Panc1 (cell line): ENCODE data around the gene SMCHD1. TPM values are rescaled to one million over a fixed set of nuclear protein-coding genes. Genes with fewer than 3 reads are reported as not detected.

Experiments used
- ATAC-seq: fragments of 200-7000 bp; cut with Tn5 transposase; 2 replicates; pipeline ENCODE4 v1.9.1; 2020; ENCODE audit warnings: mild to moderate bottlenecking, moderate library complexity
- BruUV-seq: library from RNA; stranded (reverse); fragments of 400-500 nt; replicated peaks from 2 replicates; lab custom pipeline; 2021; lab: Mats Ljungman, UMichigan
- CTCF ChIA-PET: fragments of 300-600 bp; sonication (Branson Sonifier 250); formaldehyde crosslinking; loops from one replicate; lab custom pipeline; 2022; ENCODE audit warnings: antibody characterized with exemption; lab: Charles Lee
- POLR2A ChIA-PET: fragments of 300-600 bp; sonication (Branson Sonifier 250); formaldehyde crosslinking; loops from one replicate; lab custom pipeline; 2022; ENCODE audit warnings: antibody characterized with exemption; lab: Charles Lee
- DNase-seq: peaks from one replicate; pipeline ENCODE4 v3.0.0-alpha.2; 2010; ENCODE audit warnings: low read depth, low spot score
- H3K27ac ChIP-seq: 2 replicates; pipeline ENCODE4 v1.5.1; 2011; ENCODE audit warnings: mild to moderate bottlenecking, low read length, inconsistent platforms
- H3K27me3 ChIP-seq: fragments of 200-500 bp; sonication (Bioruptor generic); 2 replicates; pipeline ENCODE4 v1.6.0; 2014; ENCODE audit warnings: low read length, inconsistent platforms; ENCODE audit not compliant: control insufficient read depth, insufficient read depth
- H3K36me3 ChIP-seq: fragments of 200-500 bp; sonication (Bioruptor generic); 2 replicates; pipeline ENCODE4 v1.5.1; 2014; ENCODE audit warnings: inconsistent platforms, mild to moderate bottlenecking, low read length, moderate library complexity; ENCODE audit not compliant: control insufficient read depth, insufficient read depth
- H3K4me1 ChIP-seq: 2 replicates; pipeline ENCODE4 v1.5.1; 2011; ENCODE audit warnings: inconsistent platforms, mild to moderate bottlenecking, low read length, moderate library complexity; ENCODE audit not compliant: control insufficient read depth, insufficient read depth
- H3K4me3 ChIP-seq, 2 experiments: 2 replicates each; pipeline ENCODE4 v1.5.1; 2011 to 2012; ENCODE audit warnings: low read depth in 2 of 2, low read length in 2 of 2, mild to moderate bottlenecking in 2 of 2, inconsistent platforms in 1 of 2, moderate library complexity in 1 of 2
- H3K9me3 ChIP-seq: fragments of 200-500 bp; sonication (Bioruptor generic); 2 replicates; pipeline ENCODE4 v1.5.1; 2014; ENCODE audit warnings: low read depth, mild to moderate bottlenecking, inconsistent platforms, low read length, moderate library complexity; ENCODE audit not compliant: control insufficient read depth, insufficient read depth
- POLR2AphosphoS5 ChIP-seq: IDR thresholded peaks from 2 replicates; pipeline ENCODE4 v1.6.1; 2012; ENCODE audit warnings: mild to moderate bottlenecking, low read depth, low read length, moderate library complexity
- SIN3A ChIP-seq: IDR thresholded peaks from 2 replicates; pipeline ENCODE4 v1.6.1; 2012; ENCODE audit warnings: low read depth, mild to moderate bottlenecking, low read length, moderate library complexity, borderline replicate concordance; ENCODE audit not compliant: insufficient read depth
- TCF7L2 ChIP-seq: IDR thresholded peaks from 2 replicates; pipeline ENCODE4 v1.6.1; 2011; ENCODE audit warnings: mild to moderate bottlenecking, low read depth, low read length, inconsistent platforms
- in situ Hi-C: cut with HindIII; loops from 2 replicates; pipeline ENCODE4 v1.10.0; 2016; ENCODE audit warnings: low sequenced_read_pairs, low pct_unique_long_range_greater_than_20kb
- intact Hi-C: fragments of 100-400 bp; cut with micrococcal nuclease; formaldehyde crosslinking; loops from one replicate; pipeline ENCODE4 v1.10.0; 2022; ENCODE audit not compliant: unreplicated experiment
- total RNA-seq: library from RNA; stranded (reverse); gene quantifications from one replicate; pipeline ENCODE4 v1.2.1, GENCODE V29; 2021; ENCODE audit not compliant: unreplicated experiment
- TF ChIP-seq, protein P1 (sequence below): fragments of 450-650 bp; IDR thresholded peaks from 2 replicates; pipeline ENCODE4 v1.5.1; 2017; ENCODE audit warnings: mild to moderate bottlenecking
- TF ChIP-seq, protein P2 (sequence below), 2 experiments: IDR thresholded peaks; 2 replicates each; pipeline ENCODE4 v1.6.1; 2011 to 2012; ENCODE audit warnings: low read depth in 2 of 2, control low read depth in 1 of 2, low read length in 1 of 2, mild to moderate bottlenecking in 1 of 2, moderate library complexity in 1 of 2; ENCODE audit not compliant: insufficient read depth in 1 of 2

Gene SMCHD1
- total RNA-seq, 1 experiment from 2014 or later, result 40.9 TPM

DNA sequence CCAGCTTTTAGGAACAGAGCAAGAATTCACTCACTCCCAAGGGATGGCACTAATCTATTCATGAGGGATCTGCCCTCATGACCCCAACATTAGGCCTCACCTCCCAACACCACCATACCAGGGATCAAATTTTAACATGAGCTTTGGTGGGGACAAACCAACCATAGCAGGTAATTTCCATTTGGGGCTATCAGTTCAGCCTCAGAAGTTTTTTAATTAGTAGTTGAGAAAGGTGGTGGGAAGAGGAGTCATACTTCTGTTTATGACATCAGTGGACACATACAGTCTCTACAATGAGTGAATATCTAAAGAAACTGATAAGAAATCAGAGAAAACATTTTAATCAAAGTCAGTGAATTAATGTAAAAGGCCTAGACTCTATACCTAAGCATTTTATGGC is 131.7 kb downstream of the SMCHD1 start:
- no peaks in the 10 kb centered on the region for H3K27me3 ChIP-seq
- intact Hi-C loops (no loop called here), in situ Hi-C loops (no loop called here)
- BruUV-seq, result no TSS peak
- no peak for DNase-seq
- POLR2A ChIA-PET, result no interaction called here
- TF ChIP-seq, protein P1, sequence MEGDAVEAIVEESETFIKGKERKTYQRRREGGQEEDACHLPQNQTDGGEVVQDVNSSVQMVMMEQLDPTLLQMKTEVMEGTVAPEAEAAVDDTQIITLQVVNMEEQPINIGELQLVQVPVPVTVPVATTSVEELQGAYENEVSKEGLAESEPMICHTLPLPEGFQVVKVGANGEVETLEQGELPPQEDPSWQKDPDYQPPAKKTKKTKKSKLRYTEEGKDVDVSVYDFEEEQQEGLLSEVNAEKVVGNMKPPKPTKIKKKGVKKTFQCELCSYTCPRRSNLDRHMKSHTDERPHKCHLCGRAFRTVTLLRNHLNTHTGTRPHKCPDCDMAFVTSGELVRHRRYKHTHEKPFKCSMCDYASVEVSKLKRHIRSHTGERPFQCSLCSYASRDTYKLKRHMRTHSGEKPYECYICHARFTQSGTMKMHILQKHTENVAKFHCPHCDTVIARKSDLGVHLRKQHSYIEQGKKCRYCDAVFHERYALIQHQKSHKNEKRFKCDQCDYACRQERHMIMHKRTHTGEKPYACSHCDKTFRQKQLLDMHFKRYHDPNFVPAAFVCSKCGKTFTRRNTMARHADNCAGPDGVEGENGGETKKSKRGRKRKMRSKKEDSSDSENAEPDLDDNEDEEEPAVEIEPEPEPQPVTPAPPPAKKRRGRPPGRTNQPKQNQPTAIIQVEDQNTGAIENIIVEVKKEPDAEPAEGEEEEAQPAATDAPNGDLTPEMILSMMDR, result no peak
- TF ChIP-seq POLR2AphosphoS5 (no peak), TCF7L2 (no peak), SIN3A (no peak)
- TF ChIP-seq, protein P2, sequence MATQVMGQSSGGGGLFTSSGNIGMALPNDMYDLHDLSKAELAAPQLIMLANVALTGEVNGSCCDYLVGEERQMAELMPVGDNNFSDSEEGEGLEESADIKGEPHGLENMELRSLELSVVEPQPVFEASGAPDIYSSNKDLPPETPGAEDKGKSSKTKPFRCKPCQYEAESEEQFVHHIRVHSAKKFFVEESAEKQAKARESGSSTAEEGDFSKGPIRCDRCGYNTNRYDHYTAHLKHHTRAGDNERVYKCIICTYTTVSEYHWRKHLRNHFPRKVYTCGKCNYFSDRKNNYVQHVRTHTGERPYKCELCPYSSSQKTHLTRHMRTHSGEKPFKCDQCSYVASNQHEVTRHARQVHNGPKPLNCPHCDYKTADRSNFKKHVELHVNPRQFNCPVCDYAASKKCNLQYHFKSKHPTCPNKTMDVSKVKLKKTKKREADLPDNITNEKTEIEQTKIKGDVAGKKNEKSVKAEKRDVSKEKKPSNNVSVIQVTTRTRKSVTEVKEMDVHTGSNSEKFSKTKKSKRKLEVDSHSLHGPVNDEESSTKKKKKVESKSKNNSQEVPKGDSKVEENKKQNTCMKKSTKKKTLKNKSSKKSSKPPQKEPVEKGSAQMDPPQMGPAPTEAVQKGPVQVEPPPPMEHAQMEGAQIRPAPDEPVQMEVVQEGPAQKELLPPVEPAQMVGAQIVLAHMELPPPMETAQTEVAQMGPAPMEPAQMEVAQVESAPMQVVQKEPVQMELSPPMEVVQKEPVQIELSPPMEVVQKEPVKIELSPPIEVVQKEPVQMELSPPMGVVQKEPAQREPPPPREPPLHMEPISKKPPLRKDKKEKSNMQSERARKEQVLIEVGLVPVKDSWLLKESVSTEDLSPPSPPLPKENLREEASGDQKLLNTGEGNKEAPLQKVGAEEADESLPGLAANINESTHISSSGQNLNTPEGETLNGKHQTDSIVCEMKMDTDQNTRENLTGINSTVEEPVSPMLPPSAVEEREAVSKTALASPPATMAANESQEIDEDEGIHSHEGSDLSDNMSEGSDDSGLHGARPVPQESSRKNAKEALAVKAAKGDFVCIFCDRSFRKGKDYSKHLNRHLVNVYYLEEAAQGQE (IDR thresholded peaks at IDR 0.05; ENCODE audit: insufficient read depth in 1 of 2, low read depth in 2 of 2, low read length in 1 of 2), result no peak
- CTCF ChIA-PET, result no interaction called here
- H3K4me1 ChIP-seq, result no peaks in the 10 kb centered on the region
- ATAC-seq, result no peak
- no peak overlapping the region for H3K4me3 ChIP-seq
- H3K9me3 ChIP-seq, result no peaks in the 10 kb centered on the region
- H3K27ac ChIP-seq, result no peak overlapping the region
- H3K36me3 ChIP-seq, result peaks cover 7% of the 10 kb centered on the region

DNA sequence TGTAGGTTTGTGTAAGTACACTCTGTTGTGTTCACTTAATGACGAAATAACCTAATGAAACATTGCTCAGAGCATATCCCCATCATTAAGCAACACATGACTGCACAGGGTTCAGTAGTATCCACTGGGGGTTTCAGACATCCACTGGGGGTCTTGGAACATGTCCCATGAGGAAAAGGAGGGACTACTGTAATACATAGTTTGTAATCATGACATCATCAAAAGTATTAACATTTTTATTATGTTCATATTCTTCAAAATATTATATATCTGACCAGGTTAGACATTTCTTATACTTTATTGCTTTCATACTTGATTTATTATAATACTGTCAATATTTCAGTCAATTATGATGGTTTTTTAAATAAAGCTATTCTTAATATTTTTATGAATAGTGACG is 136.9 kb downstream of the SMCHD1 start:
- ChIA-PET POLR2A (no interaction called here), CTCF (no interaction called here)
- Histone ChIP-seq H3K27me3 (no peaks in the 10 kb centered on the region), H3K36me3 (peaks cover 16% of the 10 kb centered on the region), H3K27ac (no peak overlapping the region), H3K4me3 (no peak overlapping the region), H3K9me3 (no peaks in the 10 kb centered on the region), H3K4me1 (no peaks in the 10 kb centered on the region)
- TF ChIP-seq, protein P1, result no peak
- TF ChIP-seq POLR2AphosphoS5, result no peak
- TF ChIP-seq TCF7L2, result no peak
- TF ChIP-seq, protein P2 (IDR thresholded peaks at IDR 0.05; ENCODE audit: insufficient read depth in 1 of 2, low read depth in 2 of 2, low read length in 1 of 2), result no peak
- TF ChIP-seq SIN3A, result no peak
- ATAC-seq (no peak), DNase-seq (no peak)
- BruUV-seq, result no TSS peak
- in situ Hi-C loops, result no loop called here
- intact Hi-C loops, result no loop called here
